ENCODE measurements around the gene AOPEP.

AOPEP gene

DNA sequence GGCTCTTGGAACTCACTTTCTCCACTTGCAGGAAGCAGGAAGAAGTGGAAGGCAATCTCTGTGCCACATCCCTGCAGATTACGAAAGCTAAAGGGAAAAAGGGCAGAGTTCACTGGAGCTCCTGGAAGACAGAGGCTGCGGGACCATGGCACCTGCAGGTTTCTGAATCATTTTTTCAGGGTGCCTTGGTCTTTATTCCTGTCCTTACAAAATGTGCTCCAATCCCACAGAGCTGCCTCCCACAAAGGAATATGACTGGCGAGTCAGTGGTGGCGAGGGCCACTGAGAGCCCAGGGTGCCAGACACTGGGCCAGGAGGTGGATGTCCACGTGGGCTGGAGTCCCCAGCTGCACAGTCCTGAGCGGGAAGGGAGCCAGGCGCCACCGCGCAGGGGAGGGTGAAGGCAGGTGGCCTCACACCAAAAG lies 408.0 kb downstream of the AOPEP start:
- TF ChIP-seq, protein P1, sequence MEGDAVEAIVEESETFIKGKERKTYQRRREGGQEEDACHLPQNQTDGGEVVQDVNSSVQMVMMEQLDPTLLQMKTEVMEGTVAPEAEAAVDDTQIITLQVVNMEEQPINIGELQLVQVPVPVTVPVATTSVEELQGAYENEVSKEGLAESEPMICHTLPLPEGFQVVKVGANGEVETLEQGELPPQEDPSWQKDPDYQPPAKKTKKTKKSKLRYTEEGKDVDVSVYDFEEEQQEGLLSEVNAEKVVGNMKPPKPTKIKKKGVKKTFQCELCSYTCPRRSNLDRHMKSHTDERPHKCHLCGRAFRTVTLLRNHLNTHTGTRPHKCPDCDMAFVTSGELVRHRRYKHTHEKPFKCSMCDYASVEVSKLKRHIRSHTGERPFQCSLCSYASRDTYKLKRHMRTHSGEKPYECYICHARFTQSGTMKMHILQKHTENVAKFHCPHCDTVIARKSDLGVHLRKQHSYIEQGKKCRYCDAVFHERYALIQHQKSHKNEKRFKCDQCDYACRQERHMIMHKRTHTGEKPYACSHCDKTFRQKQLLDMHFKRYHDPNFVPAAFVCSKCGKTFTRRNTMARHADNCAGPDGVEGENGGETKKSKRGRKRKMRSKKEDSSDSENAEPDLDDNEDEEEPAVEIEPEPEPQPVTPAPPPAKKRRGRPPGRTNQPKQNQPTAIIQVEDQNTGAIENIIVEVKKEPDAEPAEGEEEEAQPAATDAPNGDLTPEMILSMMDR (IDR thresholded peaks at IDR 0.05; ENCODE audit: borderline replicate concordance, insufficient read depth, low read depth, low read length), result no peak

DNA sequence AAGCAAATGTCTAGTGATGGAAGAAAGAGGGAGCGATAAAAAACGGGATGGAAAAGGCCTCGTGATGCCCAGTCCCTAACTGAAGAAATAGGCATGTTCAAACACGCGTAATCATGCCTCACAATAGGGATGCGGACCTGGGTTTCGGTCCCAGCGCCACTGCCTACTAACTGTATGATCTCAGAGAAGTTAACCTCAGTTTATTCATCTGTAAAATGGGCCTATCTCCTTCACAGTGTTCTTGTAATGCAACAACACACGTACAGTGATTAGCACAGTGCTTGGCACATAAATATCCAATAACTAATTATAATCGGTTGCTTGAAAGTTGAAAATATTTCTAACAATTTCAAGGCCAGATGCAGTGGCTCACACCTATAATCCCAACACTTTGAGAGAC lies 409.3 kb downstream of the AOPEP start:
- TF ChIP-seq, protein P1 (IDR thresholded peaks at IDR 0.05; ENCODE audit: borderline replicate concordance, insufficient read depth, low read depth, low read length), result no peak
- H3K4me3 ChIP-seq (ENCODE audit: low read depth, low read length), result no peak overlapping the region

More for the DNA sequence above, 408.0 kb downstream of the AOPEP start:
- no peak overlapping the region for H3K4me3 ChIP-seq (ENCODE audit: low read depth, low read length)

All from GM12875 (cell line).